Measurements from ENCODE around the gene EEFSEC. TPM values are rescaled to one million over a fixed set of nuclear protein-coding genes. Genes with fewer than 3 reads are reported as not detected.

The EEFSEC gene
- polyA plus RNA-seq, 1 donor (not counting 4 experiments of a cell fraction or from before 2014, with no cell fraction given), result 8.7 TPM

DNA sequence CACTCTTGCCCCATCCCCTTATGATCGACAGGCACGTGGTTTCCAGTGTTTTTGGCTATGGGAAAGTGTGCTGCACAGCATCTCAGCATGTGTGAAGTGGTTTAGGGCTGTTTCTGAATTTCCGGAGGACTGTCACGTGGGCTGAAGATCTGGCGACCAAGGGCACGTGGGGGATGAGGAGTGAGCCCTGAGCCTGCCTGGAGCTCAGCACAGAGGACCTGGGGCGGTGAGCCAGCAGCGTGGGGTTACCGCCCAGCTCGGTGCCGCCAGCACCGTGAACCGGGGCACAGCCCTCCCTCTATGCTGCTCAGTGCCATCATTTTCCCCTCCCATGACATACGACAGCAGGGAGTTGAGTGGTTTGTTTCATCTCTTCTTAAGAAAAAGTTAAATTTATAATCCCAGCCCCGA is 163.2 kb downstream of the EEFSEC start:
- no peak overlapping the region for H3K4me3 ChIP-seq (ENCODE audit: control insufficient read depth in 2 of 3, extremely low read depth in 1 of 3, insufficient read depth in 2 of 3, low read depth in 1 of 3, low read length in 3 of 3)
- H3K27ac ChIP-seq (ENCODE audit: control insufficient read depth, insufficient read depth, low read length), result no peak overlapping the region
- no peak for FAIRE-seq
- dilution Hi-C loops (cut with MboI; ENCODE audit: extremely low pct_ligation_motif_present, low sequenced_read_pairs), result no loop called here
- H3K4me1 ChIP-seq (ENCODE audit: control insufficient read depth, extremely low read depth, insufficient read depth, low read length), result no peaks in the 10 kb centered on the region
- peaks cover 3% of the 10 kb centered on the region for H3K9me1 ChIP-seq (ENCODE audit: control insufficient read depth, extremely low read depth, insufficient read depth, low read length)
- H3K4me2 ChIP-seq (ENCODE audit: control insufficient read depth, extremely low read depth, insufficient read depth, low read depth, low read length), result no peak overlapping the region
- H3K9me3 ChIP-seq (ENCODE audit: control insufficient read depth, low read depth, low read length), result no peaks in the 10 kb centered on the region
- no peaks in the 10 kb centered on the region for H4K20me1 ChIP-seq (ENCODE audit: control insufficient read depth, extremely low read depth, insufficient read depth, low read length)
- peaks cover 1 to 10% of the 10 kb centered on the region in 2 experiments for H3K36me3 ChIP-seq (ENCODE audit: control insufficient read depth in 2 of 2, extremely low read depth in 1 of 2, insufficient read depth in 2 of 2, low read length in 2 of 2)
- DNase-seq (ENCODE audit: low read depth, low spot score), result no peak
- TF ChIP-seq, protein P1, sequence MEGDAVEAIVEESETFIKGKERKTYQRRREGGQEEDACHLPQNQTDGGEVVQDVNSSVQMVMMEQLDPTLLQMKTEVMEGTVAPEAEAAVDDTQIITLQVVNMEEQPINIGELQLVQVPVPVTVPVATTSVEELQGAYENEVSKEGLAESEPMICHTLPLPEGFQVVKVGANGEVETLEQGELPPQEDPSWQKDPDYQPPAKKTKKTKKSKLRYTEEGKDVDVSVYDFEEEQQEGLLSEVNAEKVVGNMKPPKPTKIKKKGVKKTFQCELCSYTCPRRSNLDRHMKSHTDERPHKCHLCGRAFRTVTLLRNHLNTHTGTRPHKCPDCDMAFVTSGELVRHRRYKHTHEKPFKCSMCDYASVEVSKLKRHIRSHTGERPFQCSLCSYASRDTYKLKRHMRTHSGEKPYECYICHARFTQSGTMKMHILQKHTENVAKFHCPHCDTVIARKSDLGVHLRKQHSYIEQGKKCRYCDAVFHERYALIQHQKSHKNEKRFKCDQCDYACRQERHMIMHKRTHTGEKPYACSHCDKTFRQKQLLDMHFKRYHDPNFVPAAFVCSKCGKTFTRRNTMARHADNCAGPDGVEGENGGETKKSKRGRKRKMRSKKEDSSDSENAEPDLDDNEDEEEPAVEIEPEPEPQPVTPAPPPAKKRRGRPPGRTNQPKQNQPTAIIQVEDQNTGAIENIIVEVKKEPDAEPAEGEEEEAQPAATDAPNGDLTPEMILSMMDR (optimal IDR thresholded peaks at IDR 0.05 in 1 of 3, IDR thresholded peaks at IDR 0.05 in 1 of 3, conservative IDR thresholded peaks at IDR 0.05 in 1 of 3; ENCODE audit: extremely low read depth in 1 of 3, insufficient read depth in 2 of 3, low read length in 3 of 3), result no peak
- no peak for TF ChIP-seq EZH2 (IDR thresholded peaks at IDR 0.05; ENCODE audit: low read length)
- no peaks in the 10 kb centered on the region for H3K27me3 ChIP-seq (ENCODE audit: control insufficient read depth, extremely low read depth, insufficient read depth, low read length)
- no peak overlapping the region for H2AFZ ChIP-seq (ENCODE audit: control insufficient read depth, low read length)
- no peaks in the 10 kb centered on the region for H3K79me2 ChIP-seq (ENCODE audit: control insufficient read depth, insufficient read depth, low read length)
- H3K9ac ChIP-seq (ENCODE audit: control insufficient read depth, extremely low read depth, insufficient read depth, low read length), result no peak overlapping the region

DNA sequence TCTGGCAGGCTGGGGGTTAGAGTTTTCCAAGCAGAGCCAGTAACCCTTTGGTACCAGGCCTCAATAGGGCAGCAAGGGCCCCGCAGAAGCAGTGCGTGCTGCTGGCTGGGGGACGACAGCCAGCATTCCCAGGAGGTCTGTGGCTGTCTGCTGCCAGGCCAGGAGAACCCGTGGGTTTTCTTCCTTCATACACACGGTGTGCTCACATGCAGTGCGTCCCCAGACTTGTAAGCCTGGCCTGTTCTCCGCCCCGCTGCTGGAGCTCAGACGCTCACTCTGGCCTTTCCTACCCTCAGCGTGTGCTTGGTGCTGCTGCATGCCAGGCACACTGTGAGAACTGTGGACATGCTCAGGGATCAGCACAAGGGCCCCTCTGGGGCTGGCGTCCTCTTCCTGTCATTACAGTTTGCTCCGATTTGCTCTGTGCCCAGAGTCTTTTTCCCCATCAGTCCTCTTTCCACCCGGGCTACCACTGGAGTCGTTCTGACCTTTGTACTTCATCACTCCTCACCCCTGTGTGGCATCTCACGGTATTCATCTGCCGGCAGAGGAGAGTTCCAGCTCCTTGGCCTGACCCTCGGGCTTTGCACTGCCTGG is 163.9 kb downstream of the EEFSEC start:
- no peak overlapping the region for H3K4me2 ChIP-seq (ENCODE audit: control insufficient read depth, extremely low read depth, insufficient read depth, low read depth, low read length)
- H3K9me1 ChIP-seq (ENCODE audit: control insufficient read depth, extremely low read depth, insufficient read depth, low read length), result peaks cover 3% of the 10 kb centered on the region
- H3K27me3 ChIP-seq (ENCODE audit: control insufficient read depth, extremely low read depth, insufficient read depth, low read length), result no peaks in the 10 kb centered on the region
- no peak overlapping the region for H3K27ac ChIP-seq (ENCODE audit: control insufficient read depth, insufficient read depth, low read length)
- FAIRE-seq (no peak), DNase-seq (ENCODE audit: low read depth, low spot score) (no peak)
- dilution Hi-C loops (cut with MboI; ENCODE audit: extremely low pct_ligation_motif_present, low sequenced_read_pairs), result no loop called here
- no peaks in the 10 kb centered on the region for H3K4me1 ChIP-seq (ENCODE audit: control insufficient read depth, extremely low read depth, insufficient read depth, low read length)
- H4K20me1 ChIP-seq (ENCODE audit: control insufficient read depth, extremely low read depth, insufficient read depth, low read length), result no peaks in the 10 kb centered on the region
- no peak overlapping the region for H3K9ac ChIP-seq (ENCODE audit: control insufficient read depth, extremely low read depth, insufficient read depth, low read length)
- no peak for TF ChIP-seq EZH2 (IDR thresholded peaks at IDR 0.05; ENCODE audit: low read length)
- TF ChIP-seq, protein P1 (optimal IDR thresholded peaks at IDR 0.05 in 1 of 3, IDR thresholded peaks at IDR 0.05 in 1 of 3, conservative IDR thresholded peaks at IDR 0.05 in 1 of 3; ENCODE audit: extremely low read depth in 1 of 3, insufficient read depth in 2 of 3, low read length in 3 of 3), result no peak
- no peaks in the 10 kb centered on the region for H3K9me3 ChIP-seq (ENCODE audit: control insufficient read depth, low read depth, low read length)
- H3K4me3 ChIP-seq (ENCODE audit: control insufficient read depth in 2 of 3, extremely low read depth in 1 of 3, insufficient read depth in 2 of 3, low read depth in 1 of 3, low read length in 3 of 3), result no peak overlapping the region
- peaks cover 1 to 10% of the 10 kb centered on the region in 2 experiments for H3K36me3 ChIP-seq (ENCODE audit: control insufficient read depth in 2 of 2, extremely low read depth in 1 of 2, insufficient read depth in 2 of 2, low read length in 2 of 2)
- H2AFZ ChIP-seq (ENCODE audit: control insufficient read depth, low read length), result no peak overlapping the region
- H3K79me2 ChIP-seq (ENCODE audit: control insufficient read depth, insufficient read depth, low read length), result no peaks in the 10 kb centered on the region
